H9 (cell line): Measurements from ENCODE around the gene ZKSCAN7. TPM values are rescaled to one million over a fixed set of nuclear protein-coding genes. Genes with fewer than 3 reads are reported as not detected.

Experiments
- DNase-seq: peaks from one replicate; pipeline ENCODE4 v3.0.0-alpha.2; 2017
- H2AFZ ChIP-seq: one replicate; pipeline ENCODE4 v1.6.1; 2013; ENCODE audit warnings: mild to moderate bottlenecking, low read length, control low read depth, moderate library complexity
- H2AK5ac ChIP-seq: 2 replicates; pipeline ENCODE4 v1.6.1; 2013; ENCODE audit warnings: low read length, control low read depth, mixed read lengths; ENCODE audit not compliant: insufficient read length
- H2BK120ac ChIP-seq: one replicate; pipeline ENCODE4 v1.6.1; 2013; ENCODE audit warnings: low read depth, mild to moderate bottlenecking, low read length, control low read depth, inconsistent platforms; ENCODE audit not compliant: poor library complexity, severe bottlenecking
- H2BK12ac ChIP-seq: 2 replicates; pipeline ENCODE4 v1.6.1; 2013; ENCODE audit warnings: low read length, control low read depth, mixed read lengths, low read depth; ENCODE audit not compliant: insufficient read length
- H2BK15ac ChIP-seq: 2 replicates; pipeline ENCODE4 v1.6.1; 2013; ENCODE audit warnings: low read depth, low read length, control low read depth
- H2BK20ac ChIP-seq: one replicate; pipeline ENCODE4 v1.6.1; 2013; ENCODE audit warnings: low read depth, mild to moderate bottlenecking, low read length, control low read depth, inconsistent platforms; ENCODE audit not compliant: poor library complexity, severe bottlenecking
- H2BK5ac ChIP-seq: 2 replicates; pipeline ENCODE4 v1.6.1; 2013; ENCODE audit warnings: low read length, control low read depth, mixed read lengths; ENCODE audit not compliant: insufficient read length
- H3K14ac ChIP-seq: 2 replicates; pipeline ENCODE4 v1.6.1; 2013; ENCODE audit warnings: low read length, control low read depth; ENCODE audit not compliant: insufficient read depth
- H3K18ac ChIP-seq: 2 replicates; pipeline ENCODE4 v1.6.1; 2013; ENCODE audit warnings: low read depth, mild to moderate bottlenecking, mixed read lengths, low read length, control low read depth; ENCODE audit not compliant: insufficient read length
- H3K23ac ChIP-seq: 2 replicates; pipeline ENCODE4 v1.6.1; 2013; ENCODE audit warnings: low read length, control low read depth, mixed read lengths, low read depth; ENCODE audit not compliant: insufficient read length
- H3K23me2 ChIP-seq: 2 replicates; pipeline ENCODE4 v1.6.1; 2013; ENCODE audit warnings: low read depth, mild to moderate bottlenecking, mixed read lengths, low read length, control low read depth; ENCODE audit not compliant: insufficient read length, poor library complexity, severe bottlenecking
- H3K27ac ChIP-seq: 2 replicates; pipeline ENCODE4 v1.5.1; 2013; ENCODE audit warnings: low read length, control low read depth, mixed read lengths, low read depth; ENCODE audit not compliant: insufficient read length
- H3K27me3 ChIP-seq: 2 replicates; pipeline ENCODE4 v1.6.1; 2013; ENCODE audit warnings: low read length, control low read depth, inconsistent platforms; ENCODE audit not compliant: insufficient read depth
- H3K4ac ChIP-seq: 2 replicates; pipeline ENCODE4 v1.6.1; 2013; ENCODE audit warnings: low read depth, mild to moderate bottlenecking, control low read depth, inconsistent platforms, low read length, moderate library complexity
- H3K4me1 ChIP-seq: 2 replicates; pipeline ENCODE4 v1.6.1; 2013; ENCODE audit warnings: low read length, control low read depth, inconsistent platforms; ENCODE audit not compliant: insufficient read depth
- H3K4me2 ChIP-seq: 2 replicates; pipeline ENCODE4 v1.6.1; 2013; ENCODE audit warnings: low read length, control low read depth, mixed read lengths; ENCODE audit not compliant: insufficient read length, insufficient read depth
- H3K56ac ChIP-seq: 2 replicates; pipeline ENCODE4 v1.6.1; 2013; ENCODE audit warnings: low read depth, mild to moderate bottlenecking, mixed read lengths, low read length, control low read depth; ENCODE audit not compliant: insufficient read length
- H3K79me1 ChIP-seq: 2 replicates; pipeline ENCODE4 v1.6.1; 2013; ENCODE audit warnings: low read depth, mild to moderate bottlenecking, moderate library complexity, low read length, control low read depth, inconsistent platforms; ENCODE audit not compliant: insufficient read depth, poor library complexity, severe bottlenecking
- H3K79me2 ChIP-seq: 2 replicates; pipeline ENCODE4 v1.6.1; 2013; ENCODE audit warnings: low read length, control low read depth, inconsistent platforms; ENCODE audit not compliant: insufficient read depth
- H3K9ac ChIP-seq: 2 replicates; pipeline ENCODE4 v1.6.1; 2013; ENCODE audit warnings: low read length, control low read depth, mixed read lengths; ENCODE audit not compliant: insufficient read length; ENCODE audit errors: extremely low read depth
- H3K9me3 ChIP-seq: one replicate; pipeline ENCODE4 v1.6.1; 2013; ENCODE audit warnings: low read depth, low read length, inconsistent platforms; ENCODE audit not compliant: control insufficient read depth
- H3T11ph ChIP-seq: one replicate; pipeline ENCODE4 v1.6.1; 2013; ENCODE audit warnings: mild to moderate bottlenecking, low read length, control low read depth, inconsistent platforms
- H4K20me1 ChIP-seq: one replicate; pipeline ENCODE4 v1.6.1; 2013; ENCODE audit not compliant: control insufficient read depth, insufficient read length, insufficient read depth
- H4K5ac ChIP-seq: 2 replicates; pipeline ENCODE4 v1.6.1; 2013; ENCODE audit warnings: low read depth, mild to moderate bottlenecking, mixed read lengths, low read length, control low read depth; ENCODE audit not compliant: insufficient read length
- H4K8ac ChIP-seq: replicated peaks from 2 replicates; pipeline ENCODE4 v1.6.1; 2013; ENCODE audit warnings: low read length, control low read depth, mixed read lengths, low read depth; ENCODE audit not compliant: insufficient read length
- H4K91ac ChIP-seq: 2 replicates; pipeline ENCODE4 v1.6.1; 2013; ENCODE audit warnings: low read depth, mild to moderate bottlenecking, moderate library complexity, mixed read lengths, low read length, control low read depth; ENCODE audit not compliant: insufficient read length
- H3K27ac Mint-ChIP-seq, 3 experiments: 2 replicates in 2 of 3; 3 replicates in 1 of 3; pipeline ENCODE4 v1.8.0; 2020 to 2021; ENCODE audit warnings: mixed read lengths in 3 of 3, mild to moderate bottlenecking in 1 of 3, moderate library complexity in 1 of 3
- H3K27me3 Mint-ChIP-seq: 2 replicates; pipeline ENCODE4 v1.8.0; 2021; ENCODE audit warnings: low read depth, mild to moderate bottlenecking, moderate library complexity, mixed read lengths
- H3K36me3 Mint-ChIP-seq, 3 experiments: 2 replicates in 2 of 3; 3 replicates in 1 of 3; pipeline ENCODE4 v1.8.0; 2020 to 2021; ENCODE audit warnings: low read depth in 3 of 3, mixed read lengths in 3 of 3; ENCODE audit not compliant: insufficient read depth in 1 of 3
- H3K4me1 Mint-ChIP-seq, 2 experiments: 2 replicates each; pipeline ENCODE4 v1.8.0; 2020; ENCODE audit warnings: mixed read lengths in 2 of 2
- H3K4me3 Mint-ChIP-seq, 2 experiments: 2 replicates in 1 of 2; 3 replicates in 1 of 2; pipeline ENCODE4 v1.8.0; 2020 to 2021; ENCODE audit warnings: mild to moderate bottlenecking in 2 of 2, mixed read lengths in 2 of 2, moderate library complexity in 1 of 2
- H3K9me3 Mint-ChIP-seq, 2 experiments: 2 replicates in 1 of 2; 3 replicates in 1 of 2; pipeline ENCODE4 v1.8.0; 2020; ENCODE audit warnings: mild to moderate bottlenecking in 2 of 2, mixed read lengths in 2 of 2, moderate library complexity in 1 of 2
- CTCF ChIP-seq: fragments of 200-600 bp; sonication (generic); conservative IDR thresholded peaks from 3 replicates; pipeline ENCODE4 v1.8.0; 2021; ENCODE audit warnings: antibody characterized with exemption, mild to moderate bottlenecking
- WGBS: extraction: QIAGEN DNeasy Blood & Tissue Kit; methylation state at CpG from one replicate; pipeline ENCODE4 v1.1.7; 2013; ENCODE audit warnings: missing lambda C conversion rate, low lambda C conversion rate, mixed read lengths; ENCODE audit not compliant: insufficient read length; ENCODE audit errors: extremely low coverage; 5-methylcytosine and 5-hydroxymethylcytosine counted together
- total RNA-seq: library from RNA; stranded (reverse); gene quantifications from 2 replicates; pipeline ENCODE4 v1.2.1, GENCODE V29; 2021

Gene ZKSCAN7
- total RNA-seq, 1 experiment from 2014 or later: 8.7 TPM

GRCh38 chr3:44509393-44509921, 45.5 kb upstream of the ZKSCAN7 start:
- H3K27ac ChIP-seq: no peak overlapping the region
- no peak overlapping the region for H3T11ph ChIP-seq
- H4K20me1 ChIP-seq: no peaks in the 10 kb centered on the region
- no peak overlapping the region for H3K18ac ChIP-seq
- no peak overlapping the region for H3K56ac ChIP-seq
- H3K79me1 ChIP-seq: peaks cover 3% of the 10 kb centered on the region
- no peaks in the 10 kb centered on the region for H3K27me3 ChIP-seq
- no peak overlapping the region for H3K4ac ChIP-seq
- H3K23me2 ChIP-seq: no peaks in the 10 kb centered on the region
- no peak overlapping the region for H2BK5ac ChIP-seq
- no peak overlapping the region for H2AFZ ChIP-seq
- H3K9ac ChIP-seq: no peak overlapping the region
- no peak for TF ChIP-seq CTCF
- no peak overlapping the region for H2AK5ac ChIP-seq
- no CpG with 5 or more reads among the region's 2 CpGs for WGBS
- H3K23ac ChIP-seq: no peak overlapping the region
- H3K4me2 ChIP-seq: peak overlapping the region; percentile 90
- H2BK15ac ChIP-seq: no peak overlapping the region
- H2BK120ac ChIP-seq: no peak overlapping the region
- Mint-ChIP-seq H3K4me1 (peaks cover 39% of the 10 kb centered on the region in 2 experiments), H3K36me3 (peaks cover 0 to 28% (median 21%) of the 10 kb centered on the region in 3 experiments; a peak in 5 of 7 replicates), H3K4me3 (peak overlapping the region; percentile 93 to 94), H3K27me3 (no peaks in the 10 kb centered on the region), H3K9me3 (peaks cover 5 to 13% of the 10 kb centered on the region in 2 experiments), H3K27ac (no peak overlapping the region)
- no peaks in the 10 kb centered on the region for H3K9me3 ChIP-seq
- H4K8ac ChIP-seq: no peak overlapping the region
- H2BK12ac ChIP-seq: no peak overlapping the region
- no peak overlapping the region for H4K91ac ChIP-seq
- peaks cover 7% of the 10 kb centered on the region; the same call in 1 of the 2 replicates for H3K79me2 ChIP-seq
- H3K4me1 ChIP-seq: peaks cover 3% of the 10 kb centered on the region; the same call in 1 of the 2 replicates
- DNase-seq: no peak
- H4K5ac ChIP-seq: no peak overlapping the region
- H2BK20ac ChIP-seq: no peak overlapping the region
- H3K14ac ChIP-seq: no peak overlapping the region
